Adrenal gland (tissue), 12 donors: ENCODE measurements around the gene MIEF1. TPM values are rescaled to one million over a fixed set of nuclear protein-coding genes. Genes with fewer than 3 reads are reported as not detected.

Source experiments
- DNase-seq, 7 donors: peaks; one replicate each; pipeline ENCODE4 v3.0.0-alpha.2; 2019 to 2020
- H3K27ac ChIP-seq, 5 donors: fragments of 200-600 bp; sonication (generic) in 4 of 5; 1 replicate in 3 of 5; 2 replicates in 2 of 5; pipeline versions ENCODE4 v1.5.1 to v1.8.0; 2016 to 2020; ENCODE audit warnings: mild to moderate bottlenecking in 1 of 5
- H3K27me3 ChIP-seq: fragments of 200-600 bp; 2 replicates; pipeline ENCODE4 v1.8.0; 2021
- H3K36me3 ChIP-seq, 2 donors: fragments of 200-600 bp; replicated peaks in 1 of 2; 1 replicate in 1 of 2; 2 replicates in 1 of 2; pipeline versions ENCODE4 v1.5.1 to v1.8.0; 2018 to 2022
- H3K4me1 ChIP-seq, 2 donors: fragments of 200-600 bp; replicated peaks in 1 of 2; 1 replicate in 1 of 2; 2 replicates in 1 of 2; pipeline versions ENCODE4 v1.5.1 to v1.8.0; 2018 to 2021
- H3K4me3 ChIP-seq, 4 donors: fragments of 200-600 bp; sonication (generic) in 3 of 4; one replicate each; pipeline ENCODE4 v1.5.1; 2016 to 2018
- H3K9me3 ChIP-seq, 3 donors: fragments of 200-600 bp; sonication (generic) in 1 of 3; replicated peaks in 1 of 3; 1 replicate in 2 of 3; 2 replicates in 1 of 3; pipeline versions ENCODE4 v1.5.1 to v1.8.0; 2016 to 2021
- CTCF ChIP-seq, 6 experiments: fragments of 450-650 bp in 4 of 6; fragments of 200-600 bp in 2 of 6; sonication (generic) in 1 of 6; IDR thresholded peaks; 1 replicate in 5 of 6; 2 replicates in 1 of 6; pipeline versions ENCODE4 v1.5.1 to v1.8.0; 2016 to 2021; ENCODE audit warnings: antibody characterized with exemption in 6 of 6, mild to moderate bottlenecking in 2 of 6, moderate library complexity in 1 of 6
- POLR2A ChIP-seq, 2 donors: fragments of 450-650 bp; IDR thresholded peaks; one replicate each; pipeline ENCODE4 v1.6.1; 2017; ENCODE audit warnings: antibody characterized with exemption in 2 of 2, mild to moderate bottlenecking in 2 of 2, moderate library complexity in 1 of 2
- WGBS, 4 donors: extraction: QIAGEN DNeasy Blood & Tissue Kit in 2 of 4; methylation state at CpG; one replicate each; pipeline versions ENCODE4 v1.1.5 to v1.1.7; 2013 to 2017; 5-methylcytosine and 5-hydroxymethylcytosine counted together
- intact Hi-C, 2 donors: fragments of 100-400 bp; cut with DNase I; formaldehyde crosslinking; loops; one replicate each; pipeline versions ENCODE4 v1.14.1 to v1.15.0; 2022 to 2023
- polyA plus RNA-seq, 3 donors: library from polyadenylated mRNA; stranded (reverse); fragments of 200-250 nt in 2 of 3; fragments of 350-450 nt in 1 of 3; fragmentation: Illumina TruSeq in 1 of 3; extraction: RNeasy Lipid Tissue Mini Kit (QIAGEN cat#74804) in 1 of 3; gene quantifications; one replicate each; pipeline ENCODE4 v1.2.3, GENCODE V29; 2013 to 2014
- total RNA-seq, 9 donors: library from RNA; depleted of rRNA in 4 of 9; stranded (reverse); fragments of >200 nt in 4 of 9; fragments of 120-200 nt in 1 of 9; fragmentation: NEBNext Ultra II Directional in 1 of 9; extraction: Animal tissue kit (Norgen Biotek cat#: 25700) in 1 of 9; gene quantifications; one replicate each; pipeline versions ENCODE4 v1.1.0 to v1.2.4, GENCODE V29; 2013 to 2023
- donor health status: healthy with polysubstance abuse.
- donor health status: Bipolar disorder and iron deficiency.
- donor health status: DM: yes; HTN: yes; CAD: no.
- donor health status: DM: no; HTN: no; CAD: no.
- donor health status: DM: no; HTN: no; CAD: no.
- donor health status: DM: yes; HTN: yes; CAD: no.

Gene MIEF1
- total and polyA plus RNA-seq, 12 donors = 5.1 to 44.2 (median 26.7) TPM

GRCh38 chr22:39559456-39560105 is 57.5 kb downstream of the MIEF1 start:
- peaks cover 5% of the 10 kb centered on the region for H3K27me3 ChIP-seq

GRCh38 chr22:39560127-39560526 is 58.0 kb downstream of the MIEF1 start:
- Histone ChIP-seq H3K27ac (no peak overlapping the region), H3K9me3 (no peaks in the 10 kb centered on the region), H3K4me3 (no peak overlapping the region), H3K36me3 (no peaks in the 10 kb centered on the region), H3K27me3 (peaks cover 5% of the 10 kb centered on the region), H3K4me1 (peaks cover 0 to 10% of the 10 kb centered on the region in 2 donors)
- intact Hi-C loops = no loop called here
- TF ChIP-seq POLR2A (IDR thresholded peaks at IDR 0.05) (no peak), CTCF (IDR thresholded peaks at IDR 0.05) (no peak)
- WGBS, 4 donors = 36 to 69% (median 45%) methylated on average over 3 to 6 of the region's 6 CpGs
- peak in 1 of 7 donors; percentile 13 for DNase-seq

More at GRCh38 chr22:39559456-39560105, 57.5 kb downstream of the MIEF1 start:
- Histone ChIP-seq H3K4me3 (no peak overlapping the region), H3K4me1 (peaks cover 0 to 10% of the 10 kb centered on the region in 2 donors), H3K9me3 (no peaks in the 10 kb centered on the region), H3K27ac (peak overlapping the region in 2 of 5 donors; percentile 37 to 65), H3K36me3 (no peaks in the 10 kb centered on the region)
- intact Hi-C loops = loop anchor here in 1 of 2 donors (10.0 kb wide), 1 partner anchor 245 kb away; no protein-coding TSS in a partner anchor
- peak in 4 of 7 donors; percentile 19 to 49 (median 42) for DNase-seq
- WGBS, 4 donors = 42 to 52% (median 48%) methylated on average over 11 of the region's 11 CpGs
- TF ChIP-seq POLR2A (IDR thresholded peaks at IDR 0.05) (no peak), CTCF (IDR thresholded peaks at IDR 0.05) (peak; percentile 15 to 54 (median 34))

GRCh38 chr22:39562839-39563489 is 60.9 kb downstream of the MIEF1 start:
- intact Hi-C loops = no loop called here
- Histone ChIP-seq H3K4me1 (peaks cover 0 to 6% of the 10 kb centered on the region in 2 donors), H3K27ac (no peak overlapping the region), H3K36me3 (no peaks in the 10 kb centered on the region), H3K9me3 (no peaks in the 10 kb centered on the region), H3K27me3 (no peaks in the 10 kb centered on the region), H3K4me3 (no peak overlapping the region)
- no peak for DNase-seq
- WGBS, 4 donors = 82 to 91% (median 87%) methylated on average over 5 to 9 of the region's 9 CpGs
- TF ChIP-seq POLR2A (IDR thresholded peaks at IDR 0.05) = no peak
- no peak for TF ChIP-seq CTCF (IDR thresholded peaks at IDR 0.05)

GRCh38 chr22:39563571-39564428 is 61.7 kb downstream of the MIEF1 start:
- Histone ChIP-seq H3K27ac (no peak overlapping the region), H3K9me3 (no peaks in the 10 kb centered on the region), H3K4me1 (no peaks in the 10 kb centered on the region), H3K4me3 (no peak overlapping the region), H3K36me3 (no peaks in the 10 kb centered on the region), H3K27me3 (no peaks in the 10 kb centered on the region)
- TF ChIP-seq CTCF (IDR thresholded peaks at IDR 0.05) (no peak), POLR2A (IDR thresholded peaks at IDR 0.05) (no peak)
- intact Hi-C loops = no loop called here
- WGBS, 4 donors = 78 to 89% (median 87%) methylated on average over 6 to 7 of the region's 7 CpGs
- no peak for DNase-seq
